Jurkat, Clone E6-1 (cell line): Measurements from ENCODE around the gene MOB3A.

Experiments used
- DNase-seq: peaks from one replicate; pipeline ENCODE4 v3.0.0-alpha.2; 2011; ENCODE audit warnings: low read depth, low spot score
- H3K4me3 ChIP-seq: 2 replicates; pipeline ENCODE4 v1.5.1; 2011; ENCODE audit warnings: mild to moderate bottlenecking, low read length, control low read depth, moderate library complexity

The MOB3A gene

GRCh38 chr19:2127758-2128157 lies 31.6 kb upstream of the MOB3A start:
- no peak overlapping the region for H3K4me3 ChIP-seq
- DNase-seq = no peak

GRCh38 chr19:2126879-2127518 lies 30.9 kb upstream of the MOB3A start:
- H3K4me3 ChIP-seq = no peak overlapping the region
- no peak for DNase-seq

GRCh38 chr19:2123682-2124387 lies 27.7 kb upstream of the MOB3A start:
- no peak overlapping the region for H3K4me3 ChIP-seq
- no peak for DNase-seq

- H3K4me3 ChIP-seq = no peak overlapping the region
- no peak for DNase-seq
Observed at GRCh38 chr19:2122982-2123381, 26.9 kb upstream of the MOB3A start.

GRCh38 chr19:2122251-2122650 lies 26.1 kb upstream of the MOB3A start:
- no peak for DNase-seq
- H3K4me3 ChIP-seq = no peak overlapping the region

- DNase-seq = no peak
- no peak overlapping the region for H3K4me3 ChIP-seq
Observed at GRCh38 chr19:2121416-2122051, 25.4 kb upstream of the MOB3A start.

- DNase-seq = no peak
- H3K4me3 ChIP-seq = no peak overlapping the region
Observed at GRCh38 chr19:2120821-2121220, 24.7 kb upstream of the MOB3A start.

GRCh38 chr19:2119921-2120785 lies 24.0 kb upstream of the MOB3A start:
- DNase-seq = no peak
- no peak overlapping the region for H3K4me3 ChIP-seq

GRCh38 chr19:2118438-2118837 lies 22.3 kb upstream of the MOB3A start:
- H3K4me3 ChIP-seq = no peak overlapping the region
- no peak for DNase-seq

GRCh38 chr19:2117215-2117960 lies 21.3 kb upstream of the MOB3A start:
- no peak overlapping the region for H3K4me3 ChIP-seq
- DNase-seq = no peak

- DNase-seq = no peak
- no peak overlapping the region for H3K4me3 ChIP-seq
Observed at GRCh38 chr19:2116507-2116906, 20.4 kb upstream of the MOB3A start.

- no peak overlapping the region for H3K4me3 ChIP-seq
- no peak for DNase-seq
Observed at GRCh38 chr19:2115911-2116426, 19.8 kb upstream of the MOB3A start.

GRCh38 chr19:2115324-2115723 lies 19.2 kb upstream of the MOB3A start:
- H3K4me3 ChIP-seq = no peak overlapping the region

GRCh38 chr19:2114821-2115220 lies 18.7 kb upstream of the MOB3A start:
- no peak overlapping the region for H3K4me3 ChIP-seq

More at GRCh38 chr19:2115324-2115723, 19.2 kb upstream of the MOB3A start:
- DNase-seq = no peak

GRCh38 chr19:2114218-2114617 lies 18.1 kb upstream of the MOB3A start:
- DNase-seq = no peak

More at GRCh38 chr19:2114821-2115220, 18.7 kb upstream of the MOB3A start:
- no peak for DNase-seq

GRCh38 chr19:2113439-2114211 lies 17.5 kb upstream of the MOB3A start:
- DNase-seq = no peak

More at GRCh38 chr19:2114218-2114617, 18.1 kb upstream of the MOB3A start:
- H3K4me3 ChIP-seq = no peak overlapping the region

GRCh38 chr19:2112516-2113320 lies 16.6 kb upstream of the MOB3A start:
- no peak overlapping the region for H3K4me3 ChIP-seq
- no peak for DNase-seq

More at GRCh38 chr19:2113439-2114211, 17.5 kb upstream of the MOB3A start:
- no peak overlapping the region for H3K4me3 ChIP-seq
